K562 (cell line): ENCODE measurements around the gene FAR1. TPM values are rescaled to one million over a fixed set of nuclear protein-coding genes. Genes with fewer than 3 reads are reported as not detected.

Source experiments
- ATAC-seq: fragments of 200-7000 bp; cut with Tn5 transposase; 3 replicates; pipeline ENCODE4 v1.9.1; 2020; ENCODE audit warnings: moderate library complexity
- BruUV-seq: library from RNA; stranded (reverse); fragments of 400-500 nt; replicated peaks from 2 replicates; lab custom pipeline; 2021; lab: Mats Ljungman, UMichigan
- CTCF ChIA-PET: fragments of 300-600 bp; formaldehyde crosslinking; extraction: SDS; loops from one replicate; lab custom pipeline; 2021; ENCODE audit warnings: low intra/inter-chr PET ratio; lab: Yijun Ruan, JAX
- POLR2A ChIA-PET: fragments of 300-600, 350-650 bp; sonication (Branson Sonifier 250); formaldehyde crosslinking; extraction: SDS; loops from one replicate; lab custom pipeline; 2021; ENCODE audit warnings: antibody characterized with exemption, inconsistent platforms; lab: Yijun Ruan, JAX
- DNase-seq, 4 experiments: peaks; one replicate each; pipeline versions ENCODE4 v3.0.0 to v3.0.0-alpha.2; 2011 to 2018; ENCODE audit warnings: low spot score in 3 of 4, mixed read lengths in 3 of 4; ENCODE audit errors: extremely low read depth in 1 of 4
- FAIRE-seq: peaks from 2 replicates; lab custom pipeline; 2011; peaks lifted over from hg19 to GRCh38; lab: Jason Lieb, UNC
- H2AFZ ChIP-seq: 2 replicates; pipeline ENCODE4 v1.6.0; 2011; ENCODE audit warnings: low read depth, low read length, control low read depth, inconsistent platforms
- H3K27ac ChIP-seq: fragments of 200-600 bp; 3 replicates; pipeline ENCODE4 v1.8.0; 2011; ENCODE audit warnings: low read depth, mild to moderate bottlenecking, control low read depth, inconsistent platforms, low read length, moderate library complexity, mixed read lengths; ENCODE audit errors: extremely low read depth
- H3K27me3 ChIP-seq, 2 experiments: fragments of 300-600 bp in 1 of 2; 2 replicates in 1 of 2; 3 replicates in 1 of 2; pipeline versions ENCODE4 v1.6.0 to v1.8.0; 2011; ENCODE audit warnings: inconsistent platforms in 2 of 2, low read length in 2 of 2, mild to moderate bottlenecking in 1 of 2, mixed read lengths in 1 of 2, moderate library complexity in 1 of 2; ENCODE audit not compliant: control insufficient read depth in 2 of 2, insufficient read depth in 2 of 2
- H3K36me3 ChIP-seq: fragments of 300-600 bp; 3 replicates; pipeline ENCODE4 v1.8.0; 2011; ENCODE audit warnings: mild to moderate bottlenecking, low read length, inconsistent platforms; ENCODE audit not compliant: control insufficient read depth, insufficient read depth
- H3K4me1 ChIP-seq, 2 experiments: fragments of 200-600 bp in 1 of 2; replicated peaks in 1 of 2; 2 replicates in 1 of 2; 3 replicates in 1 of 2; pipeline versions ENCODE4 v1.5.1 to v1.8.0; 2011; ENCODE audit warnings: inconsistent platforms in 2 of 2, low read length in 2 of 2, mild to moderate bottlenecking in 1 of 2, mixed read lengths in 1 of 2, moderate library complexity in 1 of 2; ENCODE audit not compliant: control insufficient read depth in 2 of 2, insufficient read depth in 2 of 2
- H3K4me2 ChIP-seq: 2 replicates; pipeline ENCODE4 v1.6.1; 2011; ENCODE audit warnings: low read length, control low read depth, inconsistent platforms, mixed read lengths; ENCODE audit not compliant: insufficient read depth
- H3K4me3 ChIP-seq: fragments of 200-600 bp; sonication (generic), shearing (Covaris generic); 2 replicates; pipeline ENCODE4 v1.5.1; 2016; ENCODE audit warnings: control low read depth, inconsistent platforms
- H3K79me2 ChIP-seq: fragments of 200-600 bp; 3 replicates; pipeline ENCODE4 v1.8.0; 2011; ENCODE audit warnings: low read length, inconsistent platforms; ENCODE audit not compliant: control insufficient read depth, insufficient read depth
- H3K9ac ChIP-seq, 2 experiments: 2 replicates each; pipeline versions ENCODE4 v1.6.0 to v1.6.1; 2011; ENCODE audit warnings: low read depth in 2 of 2, low read length in 2 of 2, control low read depth in 1 of 2, inconsistent platforms in 1 of 2, mild to moderate bottlenecking in 1 of 2, mixed read lengths in 1 of 2; ENCODE audit not compliant: insufficient read depth in 1 of 2
- H3K9me1 ChIP-seq: one replicate; pipeline ENCODE4 v1.6.0; 2011; ENCODE audit warnings: inconsistent platforms, mild to moderate bottlenecking, low read length, moderate library complexity; ENCODE audit not compliant: control insufficient read depth, insufficient read depth
- H3K9me3 ChIP-seq: replicated peaks from 2 replicates; pipeline ENCODE4 v1.5.1; 2011; ENCODE audit warnings: low read depth, low read length, inconsistent platforms; ENCODE audit not compliant: control insufficient read depth, insufficient read depth
- H4K20me1 ChIP-seq: replicated peaks from 2 replicates; pipeline ENCODE4 v1.6.1; 2011; ENCODE audit warnings: low read length, inconsistent platforms, mixed read lengths; ENCODE audit not compliant: control insufficient read depth, insufficient read depth
- PML ChIP-seq: IDR thresholded peaks from 2 replicates; pipeline ENCODE4 v1.6.1; 2012; ENCODE audit warnings: low read length, inconsistent platforms
- SMARCA5 ChIP-seq: fragments of 450-650 bp; IDR thresholded peaks from 2 replicates; pipeline ENCODE4 v1.6.1; 2016
- ZEB2 ChIP-seq: fragments of 450-650 bp; IDR thresholded peaks from 2 replicates; pipeline ENCODE4 v1.6.1; 2016
- ZNF23 ChIP-seq: fragments of 250-450 bp; sonication (Bioruptor Pico); IDR thresholded peaks from 2 replicates; pipeline ENCODE4 v1.4.0; 2020; ENCODE audit warnings: mild to moderate bottlenecking
- in situ Hi-C: fragments of 300-500 bp; cut with MboI; formaldehyde crosslinking; loops from 4 replicates; pipeline ENCODE4 v1.15.0; 2018; ENCODE audit warnings: inconsistent platforms, mixed read lengths
- intact Hi-C: fragments of 100-400 bp; cut with micrococcal nuclease; formaldehyde crosslinking; loops from 2 replicates; pipeline ENCODE4 v1.14.2; 2022
- polyA plus RNA-seq, 8 experiments: library from polyadenylated mRNA; depleted of rRNA in 4 of 8; stranded (reverse) in 5 of 8; unstranded in 3 of 8; fragments of >200 nt; fragmentation: Nextera tagmentation in 2 of 8; fragmentation: Illumina TruSeq in 1 of 8; extraction: Ambion mirVana in 2 of 8; extraction: Trizol in 1 of 8; gene quantifications; 2 replicates each; pipeline versions ENCODE4 v1.2.1 to v1.2.3, GENCODE V29; 2011 to 2014; ENCODE audit warnings: inconsistent platforms in 1 of 8, missing spikeins in 1 of 8
- total RNA-seq, 7 experiments: library from RNA; depleted of rRNA in 6 of 7; stranded (reverse); fragments of >200 nt in 6 of 7; fragmentation: Illumina TruSeq in 2 of 7; extraction: Trizol in 2 of 7; gene quantifications; 2 replicates each; pipeline versions ENCODE4 v1.2.1 to v1.2.3, GENCODE V29; 2011 to 2021; ENCODE audit warnings: low replicate concordance in 1 of 7
- TF ChIP-seq, protein P1 (sequence below): sonication (generic); formaldehyde crosslinking; IDR thresholded peaks from 2 replicates; pipeline ENCODE4 v1.8.1; 2022; ENCODE audit warnings: missing genetic modification reagents
- TF ChIP-seq, protein P2 (sequence below): fragments of 250-450 bp; sonication (Bioruptor Pico); IDR thresholded peaks from 2 replicates; pipeline ENCODE4 v1.5.0; 2021

The FAR1 gene
- total and polyA plus RNA-seq, 9 of the 15 experiments (the other 6 are each of a cell fraction or from before 2014, with no cell fraction given), result 17.7 to 88.2 (median 52.6) TPM

DNA sequence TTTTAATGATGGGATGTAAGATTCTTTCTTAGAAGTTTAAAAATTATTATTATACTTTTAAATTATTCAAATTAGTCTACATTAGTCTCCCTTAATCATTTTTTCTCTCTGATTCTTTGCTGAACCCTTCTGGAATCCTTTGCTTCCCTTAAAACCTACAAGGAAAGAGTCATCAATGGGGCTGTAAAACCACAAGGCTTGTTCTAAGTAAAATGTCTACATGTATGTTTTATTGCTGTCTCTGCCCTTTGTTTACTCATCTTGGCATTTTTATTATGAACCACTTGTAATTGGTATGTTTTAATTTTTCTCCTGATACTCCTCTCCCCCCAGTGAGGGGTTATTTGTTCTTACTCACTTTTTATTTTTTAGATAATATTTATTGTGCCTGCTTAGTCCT is 27.4 kb downstream of the FAR1 start:
- Histone ChIP-seq H3K4me2 (no peak overlapping the region), H3K9me1 (no peaks in the 10 kb centered on the region), H3K9me3 (no peaks in the 10 kb centered on the region), H3K4me3 (no peak overlapping the region), H3K79me2 (peaks cover 48% of the 10 kb centered on the region), H3K4me1 (peaks cover 14 to 38% of the 10 kb centered on the region in 2 experiments), H3K9ac (no peak overlapping the region), H4K20me1 (no peaks in the 10 kb centered on the region), H2AFZ (no peak overlapping the region), H3K27me3 (no peaks in the 10 kb centered on the region), H3K27ac (no peak overlapping the region), H3K36me3 (peaks cover 34% of the 10 kb centered on the region; the same call in 2 of the 3 replicates)
- POLR2A ChIA-PET, result interaction anchor here (0.7 to 1.1 kb wide), 2 partner anchors 12 to 20 kb away, joined by 3 to 5 read pairs; no protein-coding TSS in a partner anchor
- DNase-seq (no peak), FAIRE-seq (no peak), ATAC-seq (no peak)
- CTCF ChIA-PET, result no interaction called here
- TF ChIP-seq SMARCA5, result no peak
- no peak for TF ChIP-seq ZNF23 (CRISPR knock-in tag)
- TF ChIP-seq, protein P1, sequence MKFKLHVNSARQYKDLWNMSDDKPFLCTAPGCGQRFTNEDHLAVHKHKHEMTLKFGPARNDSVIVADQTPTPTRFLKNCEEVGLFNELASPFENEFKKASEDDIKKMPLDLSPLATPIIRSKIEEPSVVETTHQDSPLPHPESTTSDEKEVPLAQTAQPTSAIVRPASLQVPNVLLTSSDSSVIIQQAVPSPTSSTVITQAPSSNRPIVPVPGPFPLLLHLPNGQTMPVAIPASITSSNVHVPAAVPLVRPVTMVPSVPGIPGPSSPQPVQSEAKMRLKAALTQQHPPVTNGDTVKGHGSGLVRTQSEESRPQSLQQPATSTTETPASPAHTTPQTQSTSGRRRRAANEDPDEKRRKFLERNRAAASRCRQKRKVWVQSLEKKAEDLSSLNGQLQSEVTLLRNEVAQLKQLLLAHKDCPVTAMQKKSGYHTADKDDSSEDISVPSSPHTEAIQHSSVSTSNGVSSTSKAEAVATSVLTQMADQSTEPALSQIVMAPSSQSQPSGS (CRISPR knock-in tag), result no peak
- TF ChIP-seq PML, result no peak
- no peak for TF ChIP-seq ZEB2
- TF ChIP-seq, protein P2, sequence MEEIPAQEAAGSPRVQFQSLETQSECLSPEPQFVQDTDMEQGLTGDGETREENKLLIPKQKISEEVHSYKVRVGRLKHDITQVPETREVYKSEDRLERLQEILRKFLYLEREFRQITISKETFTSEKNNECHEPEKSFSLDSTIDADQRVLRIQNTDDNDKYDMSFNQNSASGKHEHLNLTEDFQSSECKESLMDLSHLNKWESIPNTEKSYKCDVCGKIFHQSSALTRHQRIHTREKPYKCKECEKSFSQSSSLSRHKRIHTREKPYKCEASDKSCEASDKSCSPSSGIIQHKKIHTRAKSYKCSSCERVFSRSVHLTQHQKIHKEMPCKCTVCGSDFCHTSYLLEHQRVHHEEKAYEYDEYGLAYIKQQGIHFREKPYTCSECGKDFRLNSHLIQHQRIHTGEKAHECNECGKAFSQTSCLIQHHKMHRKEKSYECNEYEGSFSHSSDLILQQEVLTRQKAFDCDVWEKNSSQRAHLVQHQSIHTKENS, result no peak
- intact Hi-C loops, result loop anchor here (10.0 kb wide), 1 partner anchor 231 kb away; the partner anchor contains the start of gene BTBD10
- in situ Hi-C loops, result no loop called here
- BruUV-seq, result no TSS peak
